Pons (tissue), 1 donor: Measurements from ENCODE around the gene GALP.
"Not testable (repeated sequence)": the region's sequence is repeated elsewhere in the genome, so short reads cannot be mapped to it uniquely, and the experiment has no call there.

Experiments used
- DNase-seq: peaks from one replicate; pipeline ENCODE4 v3.0.0-alpha.2; 2016; ENCODE audit warnings: low spot score

The GALP gene

GRCh38 chr19:56175861-56176307 is at the start of gene GALP:
Gene GALP, plus strand, starts transcription at chr19:56176008. Its CDS starts 1,101 bp downstream, at chr19:56177109.
- not testable (repeated sequence) for DNase-seq

DNA sequence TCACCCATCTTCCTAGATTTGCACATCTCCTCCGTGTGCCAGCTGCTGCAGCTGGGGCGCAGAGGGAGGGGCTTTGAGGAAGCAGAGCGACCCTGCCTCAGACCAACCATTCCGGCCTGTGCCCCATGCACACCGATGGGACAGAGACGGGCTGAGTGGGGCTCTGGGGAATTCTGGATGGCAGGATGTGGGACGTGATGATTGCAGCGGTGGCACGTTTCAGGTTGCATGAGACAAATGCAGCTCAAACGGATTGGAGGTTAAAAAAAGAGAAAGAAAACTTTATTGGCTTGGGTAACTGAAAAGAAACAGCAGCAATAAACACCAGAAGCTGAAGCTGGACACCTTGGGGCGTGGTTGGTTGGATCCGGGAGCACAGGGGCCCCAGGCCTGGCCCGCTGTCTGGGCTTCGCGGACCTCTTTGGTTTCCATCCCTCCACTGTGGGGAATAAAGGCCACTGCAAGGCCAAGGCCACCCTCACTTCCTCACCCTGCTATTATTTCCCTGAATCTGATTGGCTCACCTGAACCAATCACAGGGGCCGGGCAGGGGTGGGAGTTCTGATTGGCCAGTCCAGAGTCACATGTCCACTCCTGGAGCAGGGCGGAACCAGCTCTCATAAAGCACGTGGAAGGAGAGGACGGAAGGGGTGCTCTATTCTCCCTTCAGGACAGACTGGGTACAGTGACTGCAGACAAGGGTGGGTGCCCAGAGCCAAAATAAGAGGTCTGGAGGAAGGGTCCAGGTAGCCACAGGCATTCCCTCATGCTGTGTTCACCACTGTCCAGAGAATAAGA is 48.6 kb upstream of the GALP start:
- DNase-seq, result no peak

- DNase-seq, result no peak
These were observed 45.8 kb upstream of the GALP start for GRCh38 chr19:56130006-56130405.

GRCh38 chr19:56131651-56132050 is 44.2 kb upstream of the GALP start:
- no peak for DNase-seq

DNA sequence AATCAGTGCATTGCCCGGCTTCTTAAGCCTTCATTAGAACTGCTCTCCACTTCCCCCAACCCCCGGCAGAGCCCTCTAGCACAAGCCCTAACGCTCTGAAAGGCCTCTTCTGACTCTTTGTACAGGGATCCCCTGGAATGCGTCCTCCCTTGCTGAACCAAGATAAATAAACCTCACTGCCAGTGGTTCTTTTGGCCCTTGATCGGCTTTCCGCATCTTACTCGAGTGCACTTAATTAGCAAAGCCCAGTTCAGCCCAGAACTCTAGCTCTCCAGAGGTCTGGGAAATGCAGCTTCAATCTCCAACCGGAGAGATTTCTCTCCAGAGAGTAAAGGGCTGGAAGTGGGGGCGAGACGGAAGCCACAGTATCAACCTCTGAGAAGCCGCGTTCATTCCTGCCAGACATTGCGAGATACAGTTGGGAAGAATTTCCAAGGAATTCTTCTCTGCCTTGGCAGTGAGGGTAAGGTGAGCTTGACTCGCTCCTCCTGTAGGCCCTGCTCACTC is 43.4 kb upstream of the GALP start:
- DNase-seq, result no peak

DNA sequence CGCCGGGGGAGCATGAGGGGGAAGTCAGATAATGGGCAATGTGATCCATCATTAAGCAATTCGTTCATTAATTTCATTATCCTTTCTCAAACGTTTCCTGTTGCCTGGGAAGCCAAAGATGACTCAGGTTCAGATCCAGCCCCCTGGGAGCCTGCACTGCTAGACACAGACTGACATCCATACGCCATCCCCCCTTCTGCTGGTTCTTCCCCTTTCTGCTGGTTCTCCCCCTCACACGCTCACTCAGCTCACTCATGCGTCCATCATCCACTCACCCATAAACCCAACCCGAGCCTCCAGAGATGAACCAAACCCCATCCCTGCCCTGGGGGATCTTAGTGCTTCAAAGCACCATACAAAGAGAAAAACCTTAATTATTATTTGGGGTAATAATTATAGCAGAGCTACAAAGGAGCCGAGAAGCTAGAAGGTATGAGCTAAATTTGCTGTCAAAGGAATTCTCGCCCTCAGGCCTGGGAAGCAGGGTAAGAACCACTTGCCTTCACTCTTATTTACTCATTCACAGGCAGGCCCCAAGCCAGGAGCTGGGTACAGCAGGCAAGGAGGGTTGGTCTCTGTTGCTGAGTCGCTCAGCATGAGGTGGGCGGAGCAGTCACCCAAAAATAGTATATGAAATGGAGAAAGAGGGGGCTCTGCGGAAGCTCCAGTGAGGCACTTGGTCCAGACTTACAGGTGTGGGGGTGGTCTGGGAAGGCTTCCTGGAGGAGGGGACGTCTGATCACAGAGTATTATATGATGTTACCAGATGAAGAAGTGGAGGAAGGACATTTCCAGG is 41.8 kb upstream of the GALP start:
- no peak for DNase-seq

DNA sequence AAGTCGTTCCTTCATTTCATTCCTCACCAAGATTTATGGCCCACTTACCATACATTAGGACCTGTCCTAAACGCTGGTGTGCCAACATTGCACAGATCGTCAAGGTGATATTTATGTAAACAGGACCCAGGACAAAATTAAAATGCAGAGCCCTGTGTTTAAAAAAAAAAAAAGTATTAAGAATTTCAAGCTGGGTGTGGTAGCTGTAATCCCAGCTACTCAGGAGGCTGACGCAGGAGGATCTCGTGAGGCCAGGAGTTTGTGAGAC is 41.2 kb upstream of the GALP start:
- no peak for DNase-seq

DNA sequence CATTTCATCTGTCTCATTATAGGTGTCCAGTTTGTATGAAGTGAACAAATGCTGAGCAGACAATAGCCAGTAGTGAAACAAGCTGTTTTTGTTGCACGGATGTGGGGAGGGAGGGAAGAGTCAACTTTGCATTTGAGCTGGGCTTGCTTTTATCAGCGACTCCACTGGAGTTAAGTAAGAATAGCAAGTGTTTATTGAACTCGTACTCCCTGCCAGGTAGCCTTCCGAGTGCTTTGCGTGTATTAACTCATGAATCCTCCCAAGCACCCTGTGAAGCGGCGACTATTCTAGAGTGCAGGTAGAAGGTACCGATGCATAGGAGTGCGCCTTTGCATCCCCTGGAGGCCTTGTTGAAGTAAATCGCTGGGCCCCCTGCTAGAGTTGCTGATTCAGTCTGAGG is 39.4 kb upstream of the GALP start:
- no peak for DNase-seq

DNA sequence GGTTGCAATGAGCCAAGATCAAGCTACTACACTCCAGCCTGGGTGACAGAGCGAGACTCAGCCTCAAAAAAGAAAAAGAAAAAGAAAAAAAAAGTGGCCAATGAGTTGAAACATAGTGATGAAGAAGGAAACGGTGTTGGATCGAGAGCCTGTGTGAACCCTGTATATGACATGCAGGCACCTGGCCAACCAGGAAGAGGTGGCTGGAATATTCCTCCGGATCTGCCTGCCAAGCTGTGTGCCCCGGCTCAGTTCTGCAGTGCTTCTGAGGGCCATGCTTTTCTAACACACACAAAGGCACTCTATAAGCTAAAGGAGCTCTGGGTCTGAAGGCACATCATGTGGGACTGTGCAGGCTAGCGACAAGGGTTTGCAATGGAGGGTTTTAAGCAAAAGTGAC is 38.4 kb upstream of the GALP start:
- no peak for DNase-seq

- no peak for DNase-seq
These were observed 37.7 kb upstream of the GALP start for GRCh38 chr19:56138069-56138468.

GRCh38 chr19:56139847-56140582 is 35.8 kb upstream of the GALP start:
- no peak for DNase-seq

DNA sequence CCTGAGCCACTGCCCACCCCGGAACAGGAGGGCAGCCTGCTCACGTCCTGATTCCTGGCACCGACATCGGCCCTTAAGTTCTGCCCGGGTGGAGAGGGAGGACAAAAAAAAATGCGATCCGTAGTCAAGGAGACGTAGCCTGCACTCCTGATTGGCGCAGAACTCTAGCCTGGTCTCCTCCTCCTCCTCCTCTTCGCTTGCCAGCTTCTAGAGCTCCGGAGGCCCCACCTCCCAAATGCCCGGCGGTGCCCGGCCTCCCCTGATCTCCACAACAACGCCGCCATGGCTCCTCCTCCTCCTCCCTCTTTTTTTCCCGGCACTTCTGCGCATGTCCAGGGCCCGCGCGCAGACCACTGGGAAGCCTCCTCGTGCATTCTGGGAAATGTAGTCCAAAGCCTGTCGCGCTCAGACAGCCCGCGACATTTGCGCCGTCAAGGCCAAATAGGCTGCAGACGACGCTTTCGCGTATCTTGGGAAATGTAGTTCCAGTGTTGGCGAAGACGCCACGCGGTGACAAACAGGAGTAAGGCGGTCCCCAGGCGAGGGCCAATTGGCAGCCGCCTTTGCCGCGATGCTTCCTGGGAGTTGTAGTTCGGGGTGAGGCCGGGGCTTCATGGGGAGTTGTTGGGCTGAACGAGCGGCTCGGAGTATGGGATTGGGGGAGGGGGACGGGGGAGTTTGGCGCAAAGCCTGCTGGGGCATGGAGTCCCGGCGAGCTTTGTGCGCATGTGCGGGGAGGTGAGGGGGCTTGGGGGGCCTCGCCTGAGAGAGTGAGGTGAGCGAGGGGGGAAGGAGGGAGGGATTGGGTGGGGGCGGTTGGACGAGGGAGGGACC is 35.0 kb upstream of the GALP start, which contains the start of gene ZNF444:
Gene ZNF444 (plus strand): TSS at position 705 of the 834 bp plus-strand sequence. CDS start 5,625 bp downstream, outside the sequence.
- DNase-seq, result peak; percentile 100

DNA sequence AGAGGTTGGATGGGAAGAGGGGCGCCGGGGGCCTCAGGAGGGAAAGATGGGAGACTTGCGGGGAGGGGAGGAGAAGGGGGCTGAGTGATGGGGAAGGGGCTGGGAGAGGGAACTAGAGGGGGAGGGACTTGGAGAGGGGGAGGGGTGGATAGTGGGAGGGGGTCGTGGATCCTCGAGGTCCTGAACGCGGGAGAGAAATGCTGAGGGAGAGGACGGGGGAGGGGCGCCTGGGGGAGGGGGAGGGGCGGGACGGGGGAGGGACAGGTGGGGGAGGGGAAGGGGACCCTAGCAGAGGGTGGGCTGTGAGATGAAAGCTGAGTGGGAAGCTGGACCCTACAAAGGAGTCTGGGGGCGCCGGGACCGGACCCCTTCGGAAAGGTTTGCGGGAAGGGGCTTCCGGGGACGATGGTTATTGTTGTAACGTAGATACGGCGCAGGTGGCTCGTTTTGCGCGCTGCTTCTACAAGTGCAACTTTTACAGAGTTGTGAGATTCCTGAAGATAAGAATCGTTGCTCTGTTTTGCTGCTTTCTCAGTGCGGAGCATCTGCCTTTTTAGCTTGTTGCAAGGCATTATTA is 34.3 kb upstream of the GALP start:
- no peak for DNase-seq

- no peak for DNase-seq
These were observed 33.6 kb upstream of the GALP start for GRCh38 chr19:56142087-56142787.

DNA sequence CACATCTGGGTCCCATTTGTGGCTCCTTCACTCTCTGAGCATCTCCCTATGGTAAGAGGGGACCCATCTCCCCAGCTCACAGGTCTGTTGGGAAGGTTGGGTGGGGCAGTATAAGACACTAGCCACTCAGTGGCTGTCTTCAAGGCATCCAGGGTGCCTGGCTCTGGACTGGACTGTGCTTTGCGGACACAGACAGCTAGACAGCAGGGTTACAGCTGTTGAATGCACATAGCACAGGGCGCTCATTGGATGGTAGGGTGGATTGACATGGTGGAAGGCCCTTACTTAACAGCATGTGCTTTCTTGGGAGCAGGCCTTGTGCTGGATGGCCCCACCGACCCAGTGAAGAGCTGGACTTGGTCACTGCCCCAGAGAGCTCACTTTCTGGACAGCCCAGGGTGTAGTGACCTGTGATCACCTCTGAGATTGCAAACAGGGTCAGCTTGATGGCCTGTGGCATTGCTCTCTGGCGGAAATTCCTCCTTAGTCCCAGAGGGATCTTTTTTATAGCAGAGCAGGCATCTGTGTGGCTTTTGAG is 32.8 kb upstream of the GALP start:
- DNase-seq, result no peak

DNA sequence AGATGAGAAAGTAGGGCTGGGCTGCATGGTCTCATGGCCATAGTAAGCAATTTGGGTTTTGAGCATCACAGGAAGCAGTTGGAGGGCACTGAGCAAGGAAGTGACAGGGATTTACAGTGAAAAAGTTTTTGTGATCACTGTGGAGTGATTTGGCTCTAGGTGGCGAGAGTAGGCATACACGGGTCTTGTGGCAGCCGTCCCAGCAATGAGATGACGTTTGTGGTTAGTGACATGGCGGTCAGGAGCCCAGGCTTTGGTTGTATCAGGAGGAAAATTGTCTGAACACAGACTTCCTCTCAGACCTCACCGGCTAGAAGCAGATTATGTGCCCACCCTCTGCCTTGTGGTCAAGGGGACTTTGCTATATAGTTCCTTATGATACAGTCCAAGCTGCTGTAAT is 31.4 kb upstream of the GALP start:
- no peak for DNase-seq

DNA sequence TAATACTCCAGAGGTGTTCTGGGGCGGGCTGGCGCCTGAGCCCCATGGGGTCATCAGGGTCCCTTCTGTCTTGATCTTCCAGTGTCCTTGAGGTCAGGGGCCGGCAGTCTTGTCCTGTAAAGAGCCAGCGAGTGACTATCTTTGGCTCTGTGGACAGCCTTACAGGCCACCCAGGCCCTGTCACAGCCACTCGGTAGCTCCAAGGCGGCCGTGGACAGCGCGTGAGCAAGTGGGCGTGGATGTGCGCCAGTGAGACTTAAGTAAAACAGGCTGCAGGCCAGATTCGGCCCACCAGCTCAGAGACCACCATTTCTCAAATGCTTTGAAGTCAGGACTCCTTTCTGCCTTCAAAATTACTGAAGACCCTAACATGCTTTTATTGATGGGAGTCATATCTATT is 31.0 kb upstream of the GALP start:
- DNase-seq, result no peak

- no peak for DNase-seq
These were observed 30.1 kb upstream of the GALP start for GRCh38 chr19:56145698-56146097.

DNA sequence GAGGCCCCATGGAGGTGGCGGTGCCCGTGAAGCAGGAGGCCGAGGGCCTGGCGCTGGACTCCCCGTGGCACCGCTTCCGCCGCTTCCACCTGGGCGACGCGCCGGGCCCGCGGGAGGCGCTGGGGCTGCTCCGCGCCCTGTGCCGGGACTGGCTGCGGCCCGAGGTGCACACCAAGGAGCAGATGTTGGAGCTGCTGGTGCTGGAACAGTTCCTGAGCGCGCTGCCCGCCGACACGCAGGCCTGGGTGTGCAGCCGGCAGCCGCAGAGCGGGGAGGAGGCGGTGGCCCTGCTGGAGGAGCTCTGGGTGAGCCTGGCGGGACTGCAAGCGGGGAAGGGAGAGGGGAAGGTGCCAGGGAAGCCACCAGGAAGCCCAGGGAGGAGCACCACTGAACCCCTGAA is 28.9 kb upstream of the GALP start:
- DNase-seq, result no peak

DNA sequence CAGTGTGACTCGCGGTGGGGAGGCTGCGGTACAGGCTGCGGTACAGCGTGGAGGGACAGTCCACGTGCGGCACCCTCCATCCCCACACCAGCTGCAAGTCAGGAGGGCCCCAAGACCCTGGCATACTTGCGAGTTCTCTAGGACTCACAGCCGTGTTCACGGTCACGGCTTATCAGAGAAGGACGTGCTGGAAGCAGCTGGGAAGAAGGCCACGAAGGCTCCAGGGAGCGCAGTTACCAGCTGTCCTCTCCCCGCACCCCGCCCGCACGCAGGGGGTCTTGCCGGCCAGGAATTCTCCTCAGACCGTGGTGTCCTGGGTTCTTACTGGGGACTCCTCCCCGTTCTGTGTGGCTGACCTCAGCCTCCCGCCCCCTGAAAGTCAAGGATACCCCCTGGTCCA is 28.5 kb upstream of the GALP start:
- DNase-seq, result no peak
